Mesendoderm (in vitro differentiated cells): ENCODE data around the gene CDH10.

Source experiments
- DNase-seq: peaks from one replicate; pipeline ENCODE4 v3.0.0; 2013
- H2AK5ac ChIP-seq: 2 replicates; pipeline ENCODE4 v1.6.1; 2013; ENCODE audit warnings: low read length, inconsistent platforms
- H2BK120ac ChIP-seq: 2 replicates; pipeline ENCODE4 v1.6.1; 2013; ENCODE audit warnings: low read depth, mild to moderate bottlenecking, low read length, moderate library complexity, mixed read lengths
- H2BK15ac ChIP-seq: replicated peaks from 2 replicates; pipeline ENCODE4 v1.6.1; 2013; ENCODE audit warnings: low read depth, mild to moderate bottlenecking, moderate library complexity
- H2BK5ac ChIP-seq: 2 replicates; pipeline ENCODE4 v1.6.1; 2013; ENCODE audit warnings: low read length, inconsistent platforms
- H3K18ac ChIP-seq: 2 replicates; pipeline ENCODE4 v1.6.1; 2013; ENCODE audit warnings: mild to moderate bottlenecking, low read length, mixed read lengths
- H3K23ac ChIP-seq: one replicate; pipeline ENCODE4 v1.6.1; 2013; ENCODE audit warnings: low read length
- H3K27ac ChIP-seq: 2 replicates; pipeline ENCODE4 v1.5.1; 2013; ENCODE audit warnings: low read depth, mild to moderate bottlenecking, inconsistent platforms, low read length, moderate library complexity
- H3K27me3 ChIP-seq: 2 replicates; pipeline ENCODE4 v1.6.1; 2013; ENCODE audit warnings: low read length, control low read depth, mild to moderate bottlenecking, inconsistent platforms; ENCODE audit not compliant: insufficient read depth, poor library complexity
- H3K36me3 ChIP-seq: 2 replicates; pipeline ENCODE4 v1.6.1; 2013; ENCODE audit warnings: low read length, inconsistent platforms; ENCODE audit not compliant: control insufficient read depth, insufficient read depth
- H3K4ac ChIP-seq: one replicate; pipeline ENCODE4 v1.6.1; 2013; ENCODE audit warnings: low read depth, mild to moderate bottlenecking, low read length, moderate library complexity
- H3K4me1 ChIP-seq: 2 replicates; pipeline ENCODE4 v1.6.1; 2013; ENCODE audit warnings: low read depth, low read length, inconsistent platforms; ENCODE audit not compliant: control insufficient read depth
- H3K4me2 ChIP-seq: 2 replicates; pipeline ENCODE4 v1.6.1; 2013; ENCODE audit warnings: low read length
- H3K4me3 ChIP-seq: 2 replicates; pipeline ENCODE4 v1.5.1; 2013; ENCODE audit warnings: mild to moderate bottlenecking, low read length
- H3K56ac ChIP-seq: one replicate; pipeline ENCODE4 v1.6.1; 2013; ENCODE audit warnings: low read length
- H3K79me1 ChIP-seq: 2 replicates; pipeline ENCODE4 v1.6.1; 2013; ENCODE audit warnings: low read length, inconsistent platforms
- H3K79me2 ChIP-seq: 2 replicates; pipeline ENCODE4 v1.6.1; 2013; ENCODE audit warnings: mild to moderate bottlenecking, low read length; ENCODE audit not compliant: control insufficient read depth, insufficient read depth
- H3K9ac ChIP-seq: 2 replicates; pipeline ENCODE4 v1.6.1; 2013; ENCODE audit warnings: low read length, inconsistent platforms
- H4K5ac ChIP-seq: one replicate; pipeline ENCODE4 v1.6.1; 2013; ENCODE audit warnings: low read length
- H4K8ac ChIP-seq: one replicate; pipeline ENCODE4 v1.6.1; 2013; ENCODE audit warnings: low read depth, mild to moderate bottlenecking, control low read depth, low read length, moderate library complexity
- WGBS: extraction: QIAGEN DNeasy Blood & Tissue Kit; methylation state at CpG from one replicate; pipeline ENCODE4 v1.1.7; 2013; ENCODE audit warnings: low lambda C conversion rate, missing lambda C conversion rate; ENCODE audit not compliant: insufficient coverage; ENCODE audit errors: extremely low coverage; 5-methylcytosine and 5-hydroxymethylcytosine counted together

Gene CDH10

DNA sequence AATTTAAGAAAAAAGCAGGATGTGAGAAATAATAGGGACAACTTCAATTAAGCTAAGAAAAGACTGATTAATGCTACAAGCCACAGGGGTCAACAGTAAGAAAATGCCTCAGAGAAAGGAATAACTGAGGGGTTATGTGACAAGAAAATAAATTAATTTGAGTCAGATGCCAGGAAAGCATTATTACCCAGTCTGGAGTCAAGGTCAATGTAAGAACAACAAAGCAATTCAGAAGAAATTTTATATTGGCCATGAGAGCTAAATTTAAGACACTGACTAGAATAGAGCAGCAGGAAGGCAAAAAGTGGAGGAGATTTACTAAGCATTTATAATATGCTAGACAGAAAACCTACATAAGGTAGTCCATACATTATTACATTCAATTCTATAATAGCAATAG, 73.5 kb downstream of the CDH10 start:
- H4K5ac ChIP-seq: no peak overlapping the region
- H3K4ac ChIP-seq: no peak overlapping the region
- no peak overlapping the region for H3K18ac ChIP-seq
- no peak overlapping the region for H3K27ac ChIP-seq
- no peak overlapping the region for H2BK5ac ChIP-seq
- H3K56ac ChIP-seq: no peak overlapping the region
- H3K4me2 ChIP-seq: no peak overlapping the region
- no peak overlapping the region for H2AK5ac ChIP-seq
- H3K79me1 ChIP-seq: no peaks in the 10 kb centered on the region
- H3K27me3 ChIP-seq: no peaks in the 10 kb centered on the region
- no peaks in the 10 kb centered on the region for H3K79me2 ChIP-seq
- H4K8ac ChIP-seq: no peak overlapping the region
- H3K4me3 ChIP-seq: no peak overlapping the region
- H2BK15ac ChIP-seq: no peak overlapping the region
- H3K4me1 ChIP-seq: no peaks in the 10 kb centered on the region
- H3K36me3 ChIP-seq: no peaks in the 10 kb centered on the region
- DNase-seq: no peak
- no peak overlapping the region for H3K9ac ChIP-seq
- H3K23ac ChIP-seq: no peak overlapping the region
- no peak overlapping the region for H2BK120ac ChIP-seq

GRCh38 chr5:24566933-24567332, 77.8 kb downstream of the CDH10 start:
- H3K56ac ChIP-seq: no peak overlapping the region

GRCh38 chr5:24555229-24555628, 89.5 kb downstream of the CDH10 start:
- Histone ChIP-seq H3K18ac (no peak overlapping the region), H3K79me1 (no peaks in the 10 kb centered on the region), H4K8ac (no peak overlapping the region), H3K23ac (no peak overlapping the region), H3K9ac (no peak overlapping the region), H4K5ac (no peak overlapping the region), H2BK5ac (no peak overlapping the region), H3K4me1 (no peaks in the 10 kb centered on the region), H3K36me3 (no peaks in the 10 kb centered on the region), H3K4ac (no peak overlapping the region), H2BK120ac (no peak overlapping the region), H3K4me2 (no peak overlapping the region), H3K4me3 (no peak overlapping the region), H3K56ac (no peak overlapping the region), H3K79me2 (no peaks in the 10 kb centered on the region), H2BK15ac (no peak overlapping the region), H3K27ac (no peak overlapping the region), H3K27me3 (no peaks in the 10 kb centered on the region), H2AK5ac (no peak overlapping the region)
- DNase-seq: no peak
- WGBS: no CpG with 5 or more reads among the region's 4 CpGs

More at GRCh38 chr5:24566933-24567332, 77.8 kb downstream of the CDH10 start:
- no peak overlapping the region for H2BK15ac ChIP-seq
- H3K18ac ChIP-seq: no peak overlapping the region
- no peaks in the 10 kb centered on the region for H3K27me3 ChIP-seq
- no peaks in the 10 kb centered on the region for H3K4me1 ChIP-seq
- H3K4me3 ChIP-seq: no peak overlapping the region
- H2BK5ac ChIP-seq: no peak overlapping the region
- H3K23ac ChIP-seq: no peak overlapping the region
- H3K79me1 ChIP-seq: no peaks in the 10 kb centered on the region
- no peak overlapping the region for H4K5ac ChIP-seq
- H3K4me2 ChIP-seq: no peak overlapping the region
- H3K4ac ChIP-seq: no peak overlapping the region
- H2BK120ac ChIP-seq: no peak overlapping the region
- no peak overlapping the region for H4K8ac ChIP-seq
- no peak overlapping the region for H3K27ac ChIP-seq
- no peaks in the 10 kb centered on the region for H3K79me2 ChIP-seq
- DNase-seq: no peak
- no peak overlapping the region for H2AK5ac ChIP-seq
- no peaks in the 10 kb centered on the region for H3K36me3 ChIP-seq
- H3K9ac ChIP-seq: no peak overlapping the region

DNA sequence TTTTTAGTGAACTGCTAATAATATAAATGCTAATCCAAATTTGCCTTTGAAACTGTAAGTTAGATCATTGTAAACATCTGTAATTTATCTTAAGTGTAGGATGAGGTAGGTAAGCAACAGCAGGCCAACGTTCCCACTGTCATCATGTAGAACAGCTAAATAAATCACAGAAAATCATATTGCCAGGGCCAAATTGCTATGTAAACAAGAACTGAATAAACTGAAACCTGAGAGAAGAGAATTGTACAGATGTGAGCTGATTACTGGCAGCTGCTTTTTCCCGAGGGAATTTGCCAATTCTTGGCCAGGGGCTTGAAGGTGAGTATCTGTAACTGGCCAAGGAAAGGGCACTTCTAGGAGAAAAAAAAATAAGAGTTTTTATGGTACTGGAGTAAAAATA, 97.6 kb downstream of the CDH10 start:
- no peak overlapping the region for H3K4me2 ChIP-seq
- no peak overlapping the region for H3K4me3 ChIP-seq
- no peak overlapping the region for H3K9ac ChIP-seq
- H2BK120ac ChIP-seq: no peak overlapping the region
- no peaks in the 10 kb centered on the region for H3K79me2 ChIP-seq
- no peak overlapping the region for H3K18ac ChIP-seq
- no peaks in the 10 kb centered on the region for H3K79me1 ChIP-seq
- H3K56ac ChIP-seq: no peak overlapping the region
- no peak overlapping the region for H3K23ac ChIP-seq
- no peak overlapping the region for H2AK5ac ChIP-seq
- H2BK5ac ChIP-seq: no peak overlapping the region
- no peak overlapping the region for H3K4ac ChIP-seq
- no peak overlapping the region for H2BK15ac ChIP-seq
- no peaks in the 10 kb centered on the region for H3K4me1 ChIP-seq
- H3K27ac ChIP-seq: no peak overlapping the region
- H3K36me3 ChIP-seq: no peaks in the 10 kb centered on the region
- WGBS: no CpG with 5 or more reads among the region's 2 CpGs
- no peaks in the 10 kb centered on the region for H3K27me3 ChIP-seq
- H4K5ac ChIP-seq: no peak overlapping the region
- no peak for DNase-seq
- H4K8ac ChIP-seq: peak overlapping the region; percentile 5

GRCh38 chr5:24539613-24540012, 105.2 kb downstream of the CDH10 start:
- H3K4me1 ChIP-seq: no peaks in the 10 kb centered on the region
- H3K79me1 ChIP-seq: no peaks in the 10 kb centered on the region
- no peak overlapping the region for H3K27ac ChIP-seq

DNA sequence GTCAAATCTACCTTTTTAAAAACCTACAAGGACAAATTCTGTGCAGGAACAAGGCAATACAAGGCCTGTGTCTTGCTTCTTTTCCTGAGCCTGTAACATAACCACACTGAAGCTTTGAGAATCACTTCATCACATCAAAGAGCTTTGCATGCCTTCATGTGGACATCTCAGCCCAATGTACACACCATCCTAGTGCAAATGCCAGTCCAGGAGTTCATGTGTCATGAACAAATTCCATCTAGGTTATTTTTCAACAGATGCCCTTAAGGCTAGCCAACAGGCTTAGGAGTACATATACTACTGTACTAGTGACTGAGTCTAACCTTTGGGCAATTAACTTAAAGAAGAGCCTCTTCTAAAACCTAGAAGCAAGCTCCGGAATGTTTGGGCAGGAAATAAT, 106.4 kb downstream of the CDH10 start:
- no peak overlapping the region for H4K5ac ChIP-seq
- no peak overlapping the region for H3K4me2 ChIP-seq
- no peak overlapping the region for H4K8ac ChIP-seq
- H3K4me1 ChIP-seq: no peaks in the 10 kb centered on the region
- no peak overlapping the region for H3K18ac ChIP-seq
- no peak overlapping the region for H2BK120ac ChIP-seq
- no peak overlapping the region for H2BK5ac ChIP-seq
- no peak overlapping the region for H3K56ac ChIP-seq
- H3K23ac ChIP-seq: no peak overlapping the region
- H3K4ac ChIP-seq: no peak overlapping the region
- no peak for DNase-seq
- H3K9ac ChIP-seq: no peak overlapping the region
- WGBS: no CpG with 5 or more reads among the region's 1 CpG
- H2BK15ac ChIP-seq: no peak overlapping the region
- no peaks in the 10 kb centered on the region for H3K79me1 ChIP-seq
- no peaks in the 10 kb centered on the region for H3K27me3 ChIP-seq
- H3K4me3 ChIP-seq: no peak overlapping the region
- H3K79me2 ChIP-seq: no peaks in the 10 kb centered on the region
- H3K27ac ChIP-seq: no peak overlapping the region
- no peaks in the 10 kb centered on the region for H3K36me3 ChIP-seq
- H2AK5ac ChIP-seq: no peak overlapping the region

More at GRCh38 chr5:24539613-24540012, 105.2 kb downstream of the CDH10 start:
- no peaks in the 10 kb centered on the region for H3K27me3 ChIP-seq
- WGBS: no CpG with 5 or more reads among the region's 1 CpG
- H3K9ac ChIP-seq: no peak overlapping the region
- no peak overlapping the region for H2BK5ac ChIP-seq
- H2BK120ac ChIP-seq: no peak overlapping the region
- H2BK15ac ChIP-seq: no peak overlapping the region
- no peak overlapping the region for H3K4me3 ChIP-seq
- no peak overlapping the region for H4K8ac ChIP-seq
- no peak overlapping the region for H3K4ac ChIP-seq
- H2AK5ac ChIP-seq: no peak overlapping the region
- DNase-seq: no peak
- no peaks in the 10 kb centered on the region for H3K79me2 ChIP-seq
- no peak overlapping the region for H3K18ac ChIP-seq
- no peak overlapping the region for H3K4me2 ChIP-seq
- no peak overlapping the region for H4K5ac ChIP-seq
- H3K56ac ChIP-seq: no peak overlapping the region
- no peak overlapping the region for H3K23ac ChIP-seq
- no peaks in the 10 kb centered on the region for H3K36me3 ChIP-seq
